OCI-LY7 (cell line): ENCODE data around the gene PDGFRA. TPM values are rescaled to one million over a fixed set of nuclear protein-coding genes. Genes with fewer than 3 reads are reported as not detected.

Source experiments
- BruUV-seq: library from RNA; stranded (reverse); fragments of 400-500 nt; replicated peaks from 2 replicates; lab custom pipeline; 2021; lab: Mats Ljungman, UMichigan
- CTCF ChIA-PET: fragments of 300-600 bp; sonication (Branson Sonifier 250); formaldehyde crosslinking; loops from one replicate; lab custom pipeline; 2022; ENCODE audit warnings: antibody characterized with exemption; ENCODE audit not compliant: unreplicated experiment; lab: Charles Lee
- POLR2A ChIA-PET: fragments of 300-600 bp; sonication (Branson Sonifier 250); formaldehyde crosslinking; loops from one replicate; lab custom pipeline; 2022; ENCODE audit warnings: antibody characterized with exemption; lab: Charles Lee
- DNase-seq: peaks from one replicate; pipeline ENCODE4 v3.0.0-alpha.2; 2015; ENCODE audit warnings: low spot score
- H2AFZ ChIP-seq: fragments of 200-600 bp; sonication (generic), shearing (Covaris generic); 2 replicates; pipeline ENCODE4 v1.6.1; 2014; ENCODE audit warnings: mild to moderate bottlenecking, antibody characterized with exemption, low read length, moderate library complexity
- H3K27ac ChIP-seq: fragments of 200-600 bp; sonication (generic); 2 replicates; pipeline ENCODE4 v1.5.1; 2014; ENCODE audit warnings: mixed run types, low read depth, mild to moderate bottlenecking, moderate library complexity, low read length, inconsistent platforms; ENCODE audit not compliant: poor library complexity, severe bottlenecking
- H3K36me3 ChIP-seq: fragments of 200-600 bp; sonication (generic); 2 replicates; pipeline ENCODE4 v1.6.1; 2014; ENCODE audit warnings: mild to moderate bottlenecking, antibody characterized with exemption, low read length, moderate library complexity, mixed read lengths; ENCODE audit not compliant: insufficient read depth
- H3K4me1 ChIP-seq: fragments of 200-600 bp; sonication (generic); 2 replicates; pipeline ENCODE4 v1.5.1; 2014; ENCODE audit warnings: mild to moderate bottlenecking, low read length; ENCODE audit not compliant: insufficient read depth, poor library complexity, severe bottlenecking
- H3K4me2 ChIP-seq: fragments of 200-600 bp; sonication (generic); 2 replicates; pipeline ENCODE4 v1.6.1; 2014; ENCODE audit warnings: mild to moderate bottlenecking, low read length
- H3K4me3 ChIP-seq: fragments of 200-600 bp; sonication (generic); 2 replicates; pipeline ENCODE4 v1.5.1; 2014; ENCODE audit warnings: mild to moderate bottlenecking, low read depth, low read length; ENCODE audit not compliant: poor library complexity, severe bottlenecking
- H3K79me2 ChIP-seq: fragments of 200-600 bp; sonication (generic); 2 replicates; pipeline ENCODE4 v1.6.1; 2016; ENCODE audit warnings: low read depth, mild to moderate bottlenecking, low read length, moderate library complexity, mixed read lengths; ENCODE audit not compliant: insufficient read depth
- H3K9me2 ChIP-seq: fragments of 200-600 bp; sonication (generic); 2 replicates; pipeline ENCODE4 v1.6.1; 2016; ENCODE audit warnings: mild to moderate bottlenecking, low read length, mixed read lengths; ENCODE audit not compliant: insufficient read depth
- H3K9me3 ChIP-seq: fragments of 200-600 bp; sonication (generic); 2 replicates; pipeline ENCODE4 v1.6.1; 2014; ENCODE audit warnings: mild to moderate bottlenecking, mixed run types, low read length, mixed read lengths
- H4K20me1 ChIP-seq: fragments of 200-600 bp; sonication (generic); 2 replicates; pipeline ENCODE4 v1.6.1; 2014; ENCODE audit warnings: mild to moderate bottlenecking, antibody characterized with exemption, low read length, moderate library complexity, mixed read lengths; ENCODE audit not compliant: insufficient read depth
- CTCF ChIP-seq: fragments of 200-600 bp; sonication (generic); conservative IDR thresholded peaks from 2 replicates; pipeline ENCODE4 v1.5.1; 2014; ENCODE audit warnings: mild to moderate bottlenecking, antibody characterized with exemption, low read length, moderate library complexity, mixed read lengths
- EZH2phosphoT487 ChIP-seq: fragments of 200-600 bp; sonication (generic); IDR thresholded peaks from 2 replicates; pipeline ENCODE4 v1.6.1; 2018; ENCODE audit warnings: low read depth, borderline replicate concordance, mild to moderate bottlenecking, mixed run types, antibody characterized with exemption, low read length, moderate library complexity, mixed read lengths
- intact Hi-C: fragments of 100-400 bp; cut with micrococcal nuclease; formaldehyde crosslinking; loops from one replicate; pipeline ENCODE4 v1.10.0; 2022; ENCODE audit not compliant: unreplicated experiment
- total RNA-seq, 2 experiments: library from RNA; depleted of rRNA in 1 of 2; stranded (reverse); fragments of >200 nt in 1 of 2; shearing (Covaris generic) in 1 of 2; gene quantifications; 2 replicates each; pipeline ENCODE4 v1.2.3, GENCODE V29; 2014 to 2022

PDGFRA gene
- total RNA-seq, 2 experiments from 2014 or later: not detected

GRCh38 chr4:54218736-54219135 lies 10.4 kb upstream of the PDGFRA start:
- BruUV-seq: no TSS peak
- H3K4me1 ChIP-seq: peaks cover 3% of the 10 kb centered on the region
- H3K27ac ChIP-seq: no peak overlapping the region
- no peaks in the 10 kb centered on the region for H3K79me2 ChIP-seq
- no peak overlapping the region for H3K4me2 ChIP-seq
- H2AFZ ChIP-seq: 0 out of 2 replicates have a peak overlapping the region, but pooled peaks have one; percentile 73
- intact Hi-C loops: loop anchor here (1.0 to 5.0 kb wide), 5 partner anchors 156 to 1021 kb away; partner anchors contain the start of gene CHIC2
- no peaks in the 10 kb centered on the region for H3K9me2 ChIP-seq
- H4K20me1 ChIP-seq: no peaks in the 10 kb centered on the region
- ChIA-PET CTCF (interaction anchor here (0.6 to 1.4 kb wide), 2 partner anchors 287 to 289 kb away, joined by 3 read pairs; no protein-coding TSS in a partner anchor), POLR2A (no interaction called here)
- H3K36me3 ChIP-seq: no peaks in the 10 kb centered on the region
- TF ChIP-seq CTCF (no peak), EZH2phosphoT487 (no peak)
- H3K9me3 ChIP-seq: no peaks in the 10 kb centered on the region
- no peak for DNase-seq
- no peak overlapping the region for H3K4me3 ChIP-seq

- Histone ChIP-seq H3K4me3 (no peak overlapping the region), H3K27ac (no peak overlapping the region), H3K4me1 (peaks cover 3% of the 10 kb centered on the region), H4K20me1 (no peaks in the 10 kb centered on the region), H3K4me2 (no peak overlapping the region), H3K9me2 (no peaks in the 10 kb centered on the region), H2AFZ (peak overlapping the region; percentile 79), H3K9me3 (no peaks in the 10 kb centered on the region), H3K36me3 (no peaks in the 10 kb centered on the region), H3K79me2 (no peaks in the 10 kb centered on the region)
- ChIA-PET CTCF (no interaction called here), POLR2A (no interaction called here)
- TF ChIP-seq CTCF (no peak), EZH2phosphoT487 (no peak)
- intact Hi-C loops: no loop called here
- DNase-seq: no peak
- BruUV-seq: no TSS peak
Observed at GRCh38 chr4:54224996-54225597, 4.0 kb upstream of the PDGFRA start.
